ENCODE results near the gene FSIP1. TPM values are rescaled to one million over a fixed set of nuclear protein-coding genes. Genes with fewer than 3 reads are reported as not detected.

FSIP1 gene
- polyA plus RNA-seq, 3 donors: 1.4 to 2.6 (median 2.0) TPM

GRCh38 chr15:39582977-39583595 is 199.6 kb downstream of the FSIP1 start:
- DNase-seq (ENCODE audit: extremely low read depth in 1 of 11, low read depth in 9 of 11, low spot score in 4 of 11): no peak

- no peak for DNase-seq (ENCODE audit: extremely low read depth in 1 of 11, low read depth in 9 of 11, low spot score in 4 of 11)
Observed at GRCh38 chr15:39582286-39582976, 200.2 kb downstream of the FSIP1 start.

DNA sequence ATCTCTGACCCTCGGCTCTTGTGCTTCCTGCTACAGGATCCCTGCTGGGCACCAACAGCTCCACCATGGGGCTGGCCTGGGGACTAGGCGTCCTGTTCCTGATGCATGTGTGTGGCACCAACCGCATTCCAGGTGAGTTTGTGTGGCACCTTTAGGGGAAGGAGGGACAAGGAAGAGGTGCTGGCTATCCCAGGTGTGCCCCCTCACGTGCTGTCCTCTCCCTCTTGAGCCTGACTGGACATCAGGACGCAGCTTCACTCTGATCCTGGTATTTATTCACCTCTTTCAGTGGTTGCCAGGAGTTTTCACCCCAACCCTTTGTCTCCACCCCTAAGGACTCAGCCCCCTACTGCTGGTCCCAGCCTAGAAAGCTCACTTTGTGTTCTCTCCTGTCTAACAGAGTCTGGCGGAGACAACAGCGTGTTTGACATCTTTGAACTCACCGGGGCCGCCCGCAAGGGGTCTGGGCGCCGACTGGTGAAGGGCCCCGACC is 200.8 kb downstream of the FSIP1 start:
- peak in 4 of 11 donors; percentile 30 to 57 (median 46) for DNase-seq (ENCODE audit: extremely low read depth in 1 of 11, low read depth in 9 of 11, low spot score in 4 of 11)

DNA sequence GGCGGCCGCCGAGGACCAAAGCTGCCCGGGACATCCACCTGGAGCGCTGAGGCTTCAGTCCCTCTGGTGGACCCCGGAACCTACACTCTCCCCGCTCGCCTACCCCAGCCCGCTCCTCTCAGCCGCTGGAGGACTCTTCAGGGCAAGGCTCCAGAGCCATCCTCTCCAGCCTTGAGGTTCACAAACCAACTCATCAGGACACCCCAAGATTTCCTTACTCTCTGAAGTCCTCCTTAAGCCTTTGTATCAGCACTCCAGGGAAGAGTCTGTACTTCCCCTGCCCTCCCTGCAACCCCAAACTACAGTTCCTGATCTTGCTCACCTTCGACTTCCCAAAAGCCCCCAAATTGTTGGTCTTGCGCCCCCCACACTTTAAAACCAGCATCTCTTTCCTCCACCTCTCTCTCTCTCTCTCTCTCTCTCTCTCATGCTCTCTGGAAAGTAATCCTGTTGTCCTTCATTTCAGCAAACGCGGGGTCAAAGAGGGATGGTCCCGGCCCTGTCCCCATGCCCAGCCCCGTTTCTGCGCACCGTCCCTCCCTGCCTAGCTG is 201.3 kb downstream of the FSIP1 start:
- no peak for DNase-seq (ENCODE audit: extremely low read depth in 1 of 11, low read depth in 9 of 11, low spot score in 4 of 11)

DNA sequence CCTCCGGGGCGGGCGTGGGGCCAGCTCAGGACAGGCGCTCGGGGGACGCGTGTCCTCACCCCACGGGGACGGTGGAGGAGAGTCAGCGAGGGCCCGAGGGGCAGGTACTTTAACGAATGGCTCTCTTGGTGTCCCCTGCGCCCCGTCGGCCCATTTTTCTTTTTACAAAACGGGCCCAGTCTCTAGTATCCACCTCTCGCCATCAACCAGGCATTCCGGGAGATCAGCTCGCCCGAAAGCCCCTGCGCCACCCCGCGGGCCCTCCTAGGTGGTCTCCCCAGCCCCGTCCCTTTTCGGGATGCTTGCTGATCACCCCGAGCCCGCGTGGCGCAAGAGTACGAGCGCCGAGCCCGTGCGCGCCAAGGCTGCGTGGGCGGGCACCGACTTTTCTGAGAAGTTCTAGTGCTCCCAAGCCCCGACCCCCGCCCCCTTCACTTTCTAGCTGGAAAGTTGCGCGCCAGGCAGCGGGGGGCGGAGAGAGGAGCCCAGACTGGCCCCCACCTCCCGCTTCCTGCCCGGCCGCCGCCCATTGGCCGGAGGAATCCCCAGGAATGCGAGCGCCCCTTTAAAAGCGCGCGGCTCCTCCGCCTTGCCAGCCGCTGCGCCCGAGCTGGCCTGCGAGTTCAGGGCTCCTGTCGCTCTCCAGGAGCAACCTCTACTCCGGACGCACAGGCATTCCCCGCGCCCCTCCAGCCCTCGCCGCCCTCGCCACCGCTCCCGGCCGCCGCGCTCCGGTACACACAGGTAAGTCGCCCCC is 202.0 kb downstream of the FSIP1 start, which contains the start of gene THBS1:
Gene THBS1 (plus strand): TSS at position 595 of the 757 bp plus-strand sequence. CDS start 779 bp downstream, outside the sequence.
- peak; percentile 64 to 91 (median 85) for DNase-seq (ENCODE audit: extremely low read depth in 1 of 11, low read depth in 9 of 11, low spot score in 4 of 11)

- DNase-seq (ENCODE audit: extremely low read depth in 1 of 11, low read depth in 9 of 11, low spot score in 4 of 11): peak; percentile 75 to 94 (median 89)
Observed at GRCh38 chr15:39580117-39580484, 202.5 kb downstream of the FSIP1 start.

- peak in 9 of 11 donors; percentile 49 to 76 (median 55) for DNase-seq (ENCODE audit: extremely low read depth in 1 of 11, low read depth in 9 of 11, low spot score in 4 of 11)
Observed at GRCh38 chr15:39579487-39580116, 203.0 kb downstream of the FSIP1 start.

DNA sequence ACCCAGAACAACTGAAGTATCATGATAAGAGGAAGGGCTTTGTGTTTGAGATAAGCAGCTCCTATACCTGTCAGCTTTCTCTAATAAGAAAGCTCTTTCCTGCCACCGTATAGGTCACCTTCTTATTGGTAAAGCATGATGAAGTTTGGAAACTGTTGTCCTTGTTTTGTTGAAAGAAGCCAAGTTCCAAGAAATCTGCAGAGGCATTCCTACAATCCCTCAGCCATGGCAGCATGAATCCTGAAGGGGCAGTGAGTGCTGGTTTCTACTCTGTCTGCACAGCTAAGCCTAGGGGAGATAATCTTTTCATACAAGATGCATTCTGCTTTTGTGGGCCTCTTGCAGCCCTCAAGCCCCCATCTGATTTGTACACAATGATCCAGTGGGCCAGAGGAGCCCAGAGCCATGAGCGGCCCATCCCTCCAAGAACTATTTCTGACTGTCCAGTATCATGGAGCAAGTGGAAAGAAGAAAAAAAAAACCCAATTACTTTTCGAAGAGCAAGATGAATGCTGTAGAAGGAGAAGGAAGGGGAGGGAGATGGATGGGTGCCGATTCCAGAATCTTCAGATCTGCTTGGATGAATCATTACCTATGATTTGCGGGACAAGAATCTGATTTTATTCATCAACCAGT is 203.7 kb downstream of the FSIP1 start:
- DNase-seq (ENCODE audit: extremely low read depth in 1 of 11, low read depth in 9 of 11, low spot score in 4 of 11): no peak

- DNase-seq (ENCODE audit: extremely low read depth in 1 of 11, low read depth in 9 of 11, low spot score in 4 of 11): no peak
Observed at GRCh38 chr15:39575180-39575579, 207.5 kb downstream of the FSIP1 start.

GRCh38 chr15:39574427-39574826 is 208.2 kb downstream of the FSIP1 start:
- DNase-seq (ENCODE audit: extremely low read depth in 1 of 11, low read depth in 9 of 11, low spot score in 4 of 11): no peak

DNA sequence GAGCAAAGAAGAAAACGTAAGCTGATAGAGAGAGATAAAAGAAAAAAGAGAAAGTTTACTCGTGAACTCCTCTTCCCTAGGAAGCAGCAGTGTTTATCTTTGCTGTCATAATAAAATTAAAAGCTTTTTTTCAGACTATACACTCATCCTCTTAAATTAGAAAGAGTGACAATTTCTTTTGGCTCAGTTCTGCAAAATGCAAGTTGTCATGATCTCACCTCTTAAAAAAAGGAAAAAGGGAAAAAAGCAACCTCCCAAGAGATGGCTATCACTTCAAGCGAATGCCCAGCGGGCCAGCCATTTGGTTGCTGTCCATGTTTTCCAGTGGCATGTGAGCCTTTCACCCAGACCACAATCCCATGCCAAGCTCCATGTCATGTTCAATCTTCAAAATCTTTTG is 208.8 kb downstream of the FSIP1 start:
- DNase-seq (ENCODE audit: extremely low read depth in 1 of 11, low read depth in 9 of 11, low spot score in 4 of 11): no peak

GRCh38 chr15:39573287-39573686 is 209.4 kb downstream of the FSIP1 start:
- DNase-seq (ENCODE audit: extremely low read depth in 1 of 11, low read depth in 9 of 11, low spot score in 4 of 11): no peak

- no peak for DNase-seq (ENCODE audit: extremely low read depth in 1 of 11, low read depth in 9 of 11, low spot score in 4 of 11)
Observed at GRCh38 chr15:39565851-39566250, 216.8 kb downstream of the FSIP1 start.

- no peak for DNase-seq (ENCODE audit: extremely low read depth in 1 of 11, low read depth in 9 of 11, low spot score in 4 of 11)
Observed at GRCh38 chr15:39564972-39565665, 217.5 kb downstream of the FSIP1 start.

DNA sequence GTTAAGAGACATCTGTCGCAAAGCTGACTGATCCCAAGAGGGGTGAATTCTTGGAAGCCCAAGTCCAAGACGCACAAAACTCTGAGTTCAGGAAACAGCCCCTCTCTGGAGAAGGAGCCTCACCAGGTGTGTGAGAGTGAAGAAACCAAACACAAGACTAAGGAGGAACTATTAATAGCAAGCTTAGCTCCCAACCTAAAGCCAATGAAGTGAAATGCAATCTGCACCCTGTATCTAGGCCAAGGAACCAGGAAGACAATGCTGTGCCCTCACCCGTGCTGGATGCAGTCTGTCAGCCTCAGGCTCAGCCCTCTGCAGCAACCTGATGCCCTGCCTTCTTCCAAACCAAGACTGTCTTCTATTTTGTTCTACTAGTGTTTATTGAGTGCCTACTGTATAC is 224.2 kb downstream of the FSIP1 start:
- no peak for DNase-seq (ENCODE audit: extremely low read depth in 1 of 11, low read depth in 9 of 11, low spot score in 4 of 11)

GRCh38 chr15:39556461-39556860 is 226.2 kb downstream of the FSIP1 start:
- no peak for DNase-seq (ENCODE audit: extremely low read depth in 1 of 11, low read depth in 9 of 11, low spot score in 4 of 11)

DNA sequence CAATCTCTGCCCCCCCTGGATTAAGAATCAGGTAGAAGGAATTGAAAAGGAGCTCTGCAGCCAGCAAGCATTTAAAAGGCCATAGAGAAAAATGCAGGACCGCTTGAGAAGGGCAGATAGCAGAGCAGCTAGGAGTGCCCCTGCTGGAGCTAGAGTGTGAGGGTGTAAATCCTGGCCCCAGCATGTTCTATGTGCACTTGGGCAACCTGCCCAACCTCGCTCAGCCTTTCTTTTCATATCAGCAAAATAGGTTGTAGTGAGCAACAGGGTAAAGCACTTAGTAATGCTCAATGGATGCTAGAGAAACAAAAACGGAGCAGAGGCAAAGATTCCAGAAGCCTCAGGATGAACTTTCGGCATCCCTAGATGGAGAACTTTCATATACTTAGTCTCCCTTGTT is 226.8 kb downstream of the FSIP1 start:
- no peak for DNase-seq (ENCODE audit: extremely low read depth in 1 of 11, low read depth in 9 of 11, low spot score in 4 of 11)

DNA sequence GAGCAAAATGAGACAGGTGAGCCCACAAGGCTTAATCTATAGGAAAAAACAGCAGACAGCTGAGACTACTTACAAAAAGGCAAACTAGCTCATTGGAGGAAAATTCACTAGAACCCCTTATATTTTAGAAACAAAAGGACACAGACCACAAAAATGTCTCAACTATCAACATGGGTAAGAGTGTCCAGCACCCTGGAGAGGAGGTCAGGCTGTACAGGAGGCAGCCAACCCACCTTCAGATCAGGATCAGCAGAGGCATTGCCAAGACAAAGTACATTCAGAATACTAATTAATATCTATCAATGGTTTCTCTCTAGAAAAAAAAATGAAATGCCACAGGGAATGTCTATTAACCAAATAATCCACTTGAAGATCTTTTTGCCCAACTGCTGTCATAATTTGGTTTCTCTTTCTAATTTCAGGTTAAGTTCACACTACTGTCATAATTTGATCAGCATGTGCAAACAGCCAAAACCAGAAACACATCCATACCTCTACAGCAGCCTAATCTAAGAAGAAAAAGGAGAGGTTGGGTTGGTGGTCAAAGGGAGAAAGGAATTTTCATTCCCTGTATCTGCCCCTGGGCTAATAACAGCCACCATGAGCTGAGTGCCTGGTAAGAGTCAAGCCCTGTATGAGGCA is 227.8 kb downstream of the FSIP1 start:
- no peak for DNase-seq (ENCODE audit: extremely low read depth in 1 of 11, low read depth in 9 of 11, low spot score in 4 of 11)

All from renal cortex interstitium (tissue), 11 donors.